Kidney epithelial cell (primary cell): Measurements from ENCODE around the gene CUBN. TPM values are rescaled to one million over a fixed set of nuclear protein-coding genes. Genes with fewer than 3 reads are reported as not detected.

Experiments
- DNase-seq: peaks from one replicate; pipeline ENCODE4 v3.0.0-alpha.2; 2010; ENCODE audit warnings: low read depth
- H3K27me3 ChIP-seq: 2 replicates; pipeline ENCODE4 v1.6.0; 2011; ENCODE audit warnings: low read length; ENCODE audit not compliant: control insufficient read depth, insufficient read depth
- H3K36me3 ChIP-seq: 2 replicates; pipeline ENCODE4 v1.5.1; 2011; ENCODE audit warnings: low read length; ENCODE audit not compliant: control insufficient read depth, insufficient read depth
- H3K4me3 ChIP-seq: 2 replicates; pipeline ENCODE4 v1.5.1; 2011; ENCODE audit warnings: low read depth, mild to moderate bottlenecking, control low read depth, low read length
- total RNA-seq: library from RNA; depleted of rRNA; stranded (reverse); fragments of >200 nt; gene quantifications from 2 replicates; pipeline ENCODE4 v1.2.3, GENCODE V29; 2015
- TF ChIP-seq, protein P1 (sequence below): IDR thresholded peaks from 2 replicates; pipeline ENCODE4 v1.5.1; 2011; ENCODE audit warnings: mild to moderate bottlenecking, moderate library complexity, low read length, control low read depth, inconsistent platforms; ENCODE audit not compliant: insufficient read depth, poor library complexity, severe bottlenecking

The CUBN gene
- total RNA-seq, 1 donor from 2014 or later = 1.3 TPM

DNA sequence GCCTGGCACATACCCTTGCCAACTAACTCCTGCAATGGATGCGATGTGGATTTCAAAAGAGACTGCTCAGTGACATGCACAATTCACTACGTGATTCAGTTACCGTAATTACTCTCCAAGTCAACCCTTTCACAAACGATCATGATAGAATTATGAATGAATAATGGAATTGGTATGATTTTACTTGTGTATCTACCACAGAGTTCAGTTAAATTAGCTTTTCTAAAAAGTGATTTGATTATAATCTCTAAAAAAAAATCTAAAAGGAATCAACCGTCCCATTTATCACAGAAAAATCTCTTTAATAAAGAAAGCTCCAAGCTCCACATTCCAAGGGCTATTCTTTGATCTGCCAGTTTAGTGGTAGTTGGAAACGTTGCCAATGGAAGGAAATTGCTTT is 282.0 kb downstream of the CUBN start:
- no peak overlapping the region for H3K4me3 ChIP-seq
- no peaks in the 10 kb centered on the region for H3K36me3 ChIP-seq
- H3K27me3 ChIP-seq = no peaks in the 10 kb centered on the region
- no peak for DNase-seq
- TF ChIP-seq, protein P1, sequence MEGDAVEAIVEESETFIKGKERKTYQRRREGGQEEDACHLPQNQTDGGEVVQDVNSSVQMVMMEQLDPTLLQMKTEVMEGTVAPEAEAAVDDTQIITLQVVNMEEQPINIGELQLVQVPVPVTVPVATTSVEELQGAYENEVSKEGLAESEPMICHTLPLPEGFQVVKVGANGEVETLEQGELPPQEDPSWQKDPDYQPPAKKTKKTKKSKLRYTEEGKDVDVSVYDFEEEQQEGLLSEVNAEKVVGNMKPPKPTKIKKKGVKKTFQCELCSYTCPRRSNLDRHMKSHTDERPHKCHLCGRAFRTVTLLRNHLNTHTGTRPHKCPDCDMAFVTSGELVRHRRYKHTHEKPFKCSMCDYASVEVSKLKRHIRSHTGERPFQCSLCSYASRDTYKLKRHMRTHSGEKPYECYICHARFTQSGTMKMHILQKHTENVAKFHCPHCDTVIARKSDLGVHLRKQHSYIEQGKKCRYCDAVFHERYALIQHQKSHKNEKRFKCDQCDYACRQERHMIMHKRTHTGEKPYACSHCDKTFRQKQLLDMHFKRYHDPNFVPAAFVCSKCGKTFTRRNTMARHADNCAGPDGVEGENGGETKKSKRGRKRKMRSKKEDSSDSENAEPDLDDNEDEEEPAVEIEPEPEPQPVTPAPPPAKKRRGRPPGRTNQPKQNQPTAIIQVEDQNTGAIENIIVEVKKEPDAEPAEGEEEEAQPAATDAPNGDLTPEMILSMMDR = no peak

DNA sequence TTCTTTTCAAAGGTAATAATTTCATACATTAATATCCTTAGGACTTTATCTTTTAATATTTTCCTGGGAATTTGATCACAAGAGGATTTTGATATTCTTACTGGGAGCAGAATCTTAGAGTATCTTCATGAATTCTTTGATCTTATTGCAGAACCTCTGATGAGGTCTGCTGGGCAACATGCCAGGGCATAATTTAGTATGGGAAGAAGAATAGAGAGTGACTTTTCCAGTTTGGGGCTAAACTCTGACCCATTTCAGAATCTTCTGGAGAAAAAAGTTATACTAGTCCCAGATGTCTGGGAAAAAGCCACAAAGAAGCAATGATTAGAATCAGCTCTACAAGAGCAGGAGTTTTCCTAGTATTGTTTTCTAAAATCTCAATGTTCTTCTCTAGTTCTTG is 284.4 kb downstream of the CUBN start:
- Histone ChIP-seq H3K36me3 (no peaks in the 10 kb centered on the region), H3K27me3 (no peaks in the 10 kb centered on the region), H3K4me3 (no peak overlapping the region)
- no peak for DNase-seq
- TF ChIP-seq, protein P1 = no peak

DNA sequence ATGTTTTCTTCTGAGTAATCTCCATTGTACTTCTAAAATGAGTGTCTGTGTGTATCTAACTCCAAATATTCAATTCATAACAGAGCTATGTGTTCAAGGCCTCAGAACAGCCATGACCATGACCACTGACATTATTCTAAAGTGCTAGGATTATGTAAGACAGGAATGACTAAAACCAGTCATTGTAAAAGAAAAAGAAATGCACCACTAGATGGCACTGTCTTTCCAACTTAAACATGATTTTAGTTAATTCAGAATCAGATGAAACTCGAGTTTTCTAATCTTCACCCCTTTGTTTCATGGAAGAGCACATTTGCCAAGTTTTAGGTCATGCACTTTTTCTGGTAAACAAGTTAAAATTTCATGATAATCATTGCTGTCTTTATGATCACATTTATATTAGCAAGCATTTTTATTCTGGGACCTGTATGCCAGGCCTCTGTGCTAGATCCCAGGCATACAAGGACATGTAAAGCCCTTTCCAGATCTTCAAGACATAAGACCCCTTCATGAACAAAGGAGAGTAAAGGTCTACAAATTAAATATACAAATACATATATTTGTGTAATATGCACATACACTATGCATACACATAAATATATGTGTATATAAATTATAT is 286.2 kb downstream of the CUBN start:
- H3K27me3 ChIP-seq = no peaks in the 10 kb centered on the region
- DNase-seq = no peak
- TF ChIP-seq, protein P1 = peak; percentile 23
- no peak overlapping the region for H3K4me3 ChIP-seq
- H3K36me3 ChIP-seq = no peaks in the 10 kb centered on the region

DNA sequence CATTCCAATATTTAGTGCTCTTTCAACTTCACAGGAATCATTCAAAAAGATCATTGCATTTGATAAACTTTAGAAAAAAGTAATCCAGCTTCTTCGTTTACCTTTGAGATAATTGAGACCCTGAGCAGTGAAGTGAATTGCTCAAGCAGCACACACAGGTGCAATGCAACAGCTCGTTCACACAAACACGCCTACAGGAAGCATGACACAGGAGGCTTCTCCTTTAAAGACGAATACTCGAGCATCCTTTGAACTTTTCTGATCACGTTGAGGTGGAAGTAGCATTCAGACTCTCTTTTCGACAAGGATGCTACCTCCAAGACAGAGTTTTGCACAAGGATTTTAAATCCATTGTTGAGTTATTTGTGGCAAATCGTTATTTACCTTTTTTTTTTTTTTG is 294.4 kb downstream of the CUBN start:
- no peaks in the 10 kb centered on the region for H3K36me3 ChIP-seq
- DNase-seq = no peak
- H3K27me3 ChIP-seq = no peaks in the 10 kb centered on the region

DNA sequence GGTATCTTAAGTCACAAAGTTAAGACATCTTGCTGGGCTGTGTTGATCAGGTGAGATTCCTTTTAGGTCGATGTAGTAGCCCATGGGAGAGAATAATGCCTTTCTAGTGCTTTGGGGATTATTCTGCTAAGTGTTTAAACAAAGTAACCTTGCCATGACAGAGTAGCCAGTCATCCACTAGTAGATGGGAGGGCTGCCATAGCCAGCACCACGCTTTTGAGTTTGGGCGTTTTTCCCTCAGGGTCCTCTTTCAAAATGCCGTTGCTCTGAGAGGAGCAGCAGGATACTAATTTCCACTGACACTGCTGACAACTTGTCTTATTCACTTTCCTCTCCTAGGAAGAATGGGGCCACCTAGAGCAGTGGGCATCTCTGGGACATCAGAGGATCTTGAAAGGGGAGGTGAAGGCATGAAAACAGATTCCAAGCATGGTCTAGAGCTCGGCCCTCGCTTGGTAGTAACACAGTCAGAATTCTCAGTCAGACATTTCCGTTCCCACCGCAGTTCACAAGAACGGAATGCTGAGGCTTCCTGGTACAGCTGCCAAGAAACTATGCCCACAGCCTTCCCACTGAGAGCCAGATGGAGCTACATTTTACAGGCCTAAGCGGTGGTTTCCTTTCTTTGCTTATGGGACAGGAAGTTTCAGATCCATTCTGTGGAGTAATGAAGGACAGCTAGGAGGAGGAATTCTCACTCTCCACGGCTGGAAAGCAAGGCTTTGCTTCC is 297.1 kb downstream of the CUBN start:
- no peak for DNase-seq
- Histone ChIP-seq H3K36me3 (no peaks in the 10 kb centered on the region), H3K4me3 (no peak overlapping the region), H3K27me3 (no peaks in the 10 kb centered on the region)
- TF ChIP-seq, protein P1 = no peak

More for the DNA sequence above, 294.4 kb downstream of the CUBN start:
- TF ChIP-seq, protein P1 = no peak
- no peak overlapping the region for H3K4me3 ChIP-seq
